ENCODE results near the gene PUM2.

PUM2 gene

DNA sequence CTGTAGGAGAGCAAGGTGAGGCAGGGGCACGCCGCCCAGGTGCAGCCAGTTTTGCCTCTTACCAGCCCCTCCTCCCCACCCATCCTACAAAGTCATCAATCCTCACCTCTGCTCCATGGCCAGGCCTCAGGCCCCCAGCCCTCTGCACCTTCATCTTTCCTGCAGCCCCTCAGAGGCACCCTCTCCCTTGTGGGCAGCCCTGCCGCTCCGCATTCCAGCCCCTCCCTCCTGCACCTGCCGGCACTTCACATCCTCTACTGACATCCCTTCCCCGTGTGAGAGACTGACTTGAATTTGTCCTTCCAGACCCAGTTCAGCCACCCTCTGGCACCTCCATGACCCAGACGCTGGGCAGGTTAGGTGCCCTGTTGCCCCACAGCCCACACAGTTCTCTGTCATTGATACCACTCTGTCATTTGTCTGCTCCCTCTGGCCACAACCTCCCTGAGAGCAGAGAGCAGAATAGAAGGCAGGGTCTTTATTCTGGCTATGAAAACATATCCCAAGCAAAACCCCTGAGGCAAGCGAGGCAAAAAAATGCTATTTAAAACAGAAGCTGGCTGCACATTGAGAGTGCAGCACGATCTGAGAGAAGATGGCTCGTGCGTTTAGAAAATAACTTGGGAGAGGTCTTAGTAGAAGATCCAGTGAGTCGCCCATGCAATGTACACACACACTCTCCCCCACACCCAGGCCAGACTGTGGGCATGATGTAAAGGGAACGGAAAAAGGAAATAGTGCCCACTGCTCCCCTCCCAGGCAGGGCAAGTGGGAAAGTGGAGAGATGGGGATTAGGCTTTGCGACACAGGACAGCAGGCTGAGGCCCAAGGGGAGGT is 151.6 kb downstream of the PUM2 start:
- no peak for DNase-seq
